ENCODE measurements around the gene SUGCT.
"Not testable (repeated sequence)": the region's sequence is repeated elsewhere in the genome, so short reads cannot be mapped to it uniquely, and the experiment has no call there.

DNA sequence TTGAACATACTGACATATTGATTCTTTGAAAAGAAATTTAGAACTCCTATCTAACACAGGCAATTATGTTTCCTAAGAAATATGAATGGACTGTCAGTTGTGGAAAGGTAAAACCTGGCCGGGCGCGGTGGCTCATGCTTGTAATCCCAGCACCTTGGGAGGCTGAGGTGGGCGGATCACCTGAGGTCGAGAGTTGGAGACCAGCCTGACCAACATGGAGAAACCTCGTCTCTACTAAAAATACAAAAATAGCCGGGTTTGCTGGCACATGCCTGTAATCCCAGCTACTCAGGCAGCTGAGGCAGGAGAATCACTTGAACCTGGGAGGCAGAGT lies 13.4 kb downstream of the SUGCT start:
- TF ChIP-seq CTCF (IDR thresholded peaks at IDR 0.05 in 2 of 3, conservative IDR thresholded peaks at IDR 0.05 in 1 of 3; ENCODE audit: insufficient read depth in 2 of 3, low read depth in 1 of 3, low read length in 3 of 3); HDGF (IDR thresholded peaks at IDR 0.05); E2F4 (CRISPR knock-in tag; IDR thresholded peaks at IDR 0.05; ENCODE audit: low read depth); ATF7 (IDR thresholded peaks at IDR 0.05); KLF10 (CRISPR knock-in tag; IDR thresholded peaks at IDR 0.05); POLR2A (conservative IDR thresholded peaks at IDR 0.05); PREB (CRISPR knock-in tag; IDR thresholded peaks at IDR 0.05); SP1 (CRISPR knock-in tag; IDR thresholded peaks at IDR 0.05); DMBX1 (CRISPR knock-in tag; IDR thresholded peaks at IDR 0.05; ENCODE audit: borderline replicate concordance); NRF1 (conservative IDR thresholded peaks at IDR 0.05 in 1 of 2, IDR thresholded peaks at IDR 0.05 in 1 of 2); TCF7L2 (IDR thresholded peaks at IDR 0.05; ENCODE audit: low read depth, low read length): not testable (repeated sequence)
- TF ChIP-seq, protein P1, sequence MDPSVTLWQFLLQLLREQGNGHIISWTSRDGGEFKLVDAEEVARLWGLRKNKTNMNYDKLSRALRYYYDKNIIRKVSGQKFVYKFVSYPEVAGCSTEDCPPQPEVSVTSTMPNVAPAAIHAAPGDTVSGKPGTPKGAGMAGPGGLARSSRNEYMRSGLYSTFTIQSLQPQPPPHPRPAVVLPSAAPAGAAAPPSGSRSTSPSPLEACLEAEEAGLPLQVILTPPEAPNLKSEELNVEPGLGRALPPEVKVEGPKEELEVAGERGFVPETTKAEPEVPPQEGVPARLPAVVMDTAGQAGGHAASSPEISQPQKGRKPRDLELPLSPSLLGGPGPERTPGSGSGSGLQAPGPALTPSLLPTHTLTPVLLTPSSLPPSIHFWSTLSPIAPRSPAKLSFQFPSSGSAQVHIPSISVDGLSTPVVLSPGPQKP (CRISPR knock-in tag; IDR thresholded peaks at IDR 0.05), result not testable (repeated sequence)
- TF ChIP-seq, protein P2, sequence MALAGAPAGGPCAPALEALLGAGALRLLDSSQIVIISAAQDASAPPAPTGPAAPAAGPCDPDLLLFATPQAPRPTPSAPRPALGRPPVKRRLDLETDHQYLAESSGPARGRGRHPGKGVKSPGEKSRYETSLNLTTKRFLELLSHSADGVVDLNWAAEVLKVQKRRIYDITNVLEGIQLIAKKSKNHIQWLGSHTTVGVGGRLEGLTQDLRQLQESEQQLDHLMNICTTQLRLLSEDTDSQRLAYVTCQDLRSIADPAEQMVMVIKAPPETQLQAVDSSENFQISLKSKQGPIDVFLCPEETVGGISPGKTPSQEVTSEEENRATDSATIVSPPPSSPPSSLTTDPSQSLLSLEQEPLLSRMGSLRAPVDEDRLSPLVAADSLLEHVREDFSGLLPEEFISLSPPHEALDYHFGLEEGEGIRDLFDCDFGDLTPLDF (CRISPR knock-in tag; IDR thresholded peaks at IDR 0.05), result not testable (repeated sequence)
- TF ChIP-seq, protein P3, sequence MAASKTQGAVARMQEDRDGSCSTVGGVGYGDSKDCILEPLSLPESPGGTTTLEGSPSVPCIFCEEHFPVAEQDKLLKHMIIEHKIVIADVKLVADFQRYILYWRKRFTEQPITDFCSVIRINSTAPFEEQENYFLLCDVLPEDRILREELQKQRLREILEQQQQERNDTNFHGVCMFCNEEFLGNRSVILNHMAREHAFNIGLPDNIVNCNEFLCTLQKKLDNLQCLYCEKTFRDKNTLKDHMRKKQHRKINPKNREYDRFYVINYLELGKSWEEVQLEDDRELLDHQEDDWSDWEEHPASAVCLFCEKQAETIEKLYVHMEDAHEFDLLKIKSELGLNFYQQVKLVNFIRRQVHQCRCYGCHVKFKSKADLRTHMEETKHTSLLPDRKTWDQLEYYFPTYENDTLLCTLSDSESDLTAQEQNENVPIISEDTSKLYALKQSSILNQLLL (CRISPR knock-in tag; IDR thresholded peaks at IDR 0.05; ENCODE audit: borderline replicate concordance), result not testable (repeated sequence)

Data from K562 (cell line).